ENCODE data around the gene HIPK2.

HIPK2 gene

GRCh38 chr7:139708541-139708940, 69.3 kb downstream of the HIPK2 start:
- CTCF ChIA-PET = interaction anchor here (1.4 kb wide), 1 partner anchor 62 kb away, joined by 4 read pairs; no protein-coding TSS in a partner anchor
- POLR2A ChIA-PET = no interaction called here
- DNase-seq (ENCODE audit: extremely low spot score) = no peak
- no peak for TF ChIP-seq ELF4 (IDR thresholded peaks at IDR 0.05)
- no peak for TF ChIP-seq PKNOX1 (IDR thresholded peaks at IDR 0.05)
- no peak for TF ChIP-seq NFRKB (IDR thresholded peaks at IDR 0.05)
- no peak for TF ChIP-seq SUZ12 (IDR thresholded peaks at IDR 0.05)
- no peak for TF ChIP-seq LEF1 (IDR thresholded peaks at IDR 0.05; ENCODE audit: borderline replicate concordance)
- TF ChIP-seq FOXA1 (IDR thresholded peaks at IDR 0.05) = no peak
- no peak for TF ChIP-seq SP1 (IDR thresholded peaks at IDR 0.05)
- TF ChIP-seq FOXK2 (IDR thresholded peaks at IDR 0.05) = no peak
- TF ChIP-seq BHLHE40 (IDR thresholded peaks at IDR 0.05; ENCODE audit: borderline replicate concordance) = no peak
- TF ChIP-seq FOXM1 (IDR thresholded peaks at IDR 0.05; ENCODE audit: borderline replicate concordance) = no peak
- TF ChIP-seq L3MBTL2 (conservative IDR thresholded peaks at IDR 0.05) = no peak
- no peak for TF ChIP-seq ARNT (IDR thresholded peaks at IDR 0.05)
- TF ChIP-seq CTBP1 (IDR thresholded peaks at IDR 0.05; ENCODE audit: borderline replicate concordance) = no peak
- no peak for TF ChIP-seq HDGF (IDR thresholded peaks at IDR 0.05; ENCODE audit: borderline replicate concordance)

DNA sequence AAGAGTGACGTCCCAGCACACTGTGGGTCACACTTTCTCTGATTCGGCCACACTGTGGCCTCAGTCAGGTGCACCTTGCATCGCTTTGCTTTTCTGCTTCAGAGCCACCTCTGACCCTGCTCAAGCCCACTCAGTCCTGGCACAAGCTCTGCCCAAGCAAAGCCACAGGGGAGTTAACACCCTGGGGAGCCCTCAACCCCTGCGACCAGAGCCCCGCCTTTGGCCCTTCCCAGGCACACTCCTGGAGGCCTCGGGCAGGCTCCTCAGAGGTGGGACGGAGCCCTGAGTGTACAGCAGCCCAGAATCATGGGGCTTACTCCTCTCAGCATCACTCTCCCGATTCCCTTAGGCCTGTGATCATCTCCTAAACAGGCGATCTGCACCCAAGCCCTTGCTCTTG, 71.0 kb downstream of the HIPK2 start:
- ChIA-PET CTCF (interaction anchor here (0.9 kb wide), 1 partner anchor 60 kb away, joined by 3 read pairs; no protein-coding TSS in a partner anchor), POLR2A (no interaction called here)
- no peak for DNase-seq (ENCODE audit: extremely low spot score)
- no peak for TF ChIP-seq FOXM1 (IDR thresholded peaks at IDR 0.05; ENCODE audit: borderline replicate concordance)
- no peak for TF ChIP-seq SP1 (IDR thresholded peaks at IDR 0.05)
- no peak for TF ChIP-seq ELF4 (IDR thresholded peaks at IDR 0.05)

- POLR2A ChIA-PET = no interaction called here
- CTCF ChIA-PET = no interaction called here
- TF ChIP-seq FOXA1 (IDR thresholded peaks at IDR 0.05) (no peak), FOXK2 (IDR thresholded peaks at IDR 0.05) (no peak), FOXM1 (IDR thresholded peaks at IDR 0.05; ENCODE audit: borderline replicate concordance) (no peak), SP1 (IDR thresholded peaks at IDR 0.05) (no peak), ZNF384 (IDR thresholded peaks at IDR 0.05) (no peak), TARDBP (IDR thresholded peaks at IDR 0.05) (no peak), NFRKB (IDR thresholded peaks at IDR 0.05) (no peak), ARNT (IDR thresholded peaks at IDR 0.05) (no peak)
- DNase-seq (ENCODE audit: extremely low spot score) = no peak
These were observed 73.4 kb downstream of the HIPK2 start for GRCh38 chr7:139704308-139704879.

- POLR2A ChIA-PET = no interaction called here
- TF ChIP-seq TARDBP (IDR thresholded peaks at IDR 0.05) (peak; percentile 37; the same call in 1 of the 2 replicates), SP1 (IDR thresholded peaks at IDR 0.05) (no peak)
- CTCF ChIA-PET = no interaction called here
- DNase-seq (ENCODE audit: extremely low spot score) = no peak
These were observed 74.1 kb downstream of the HIPK2 start for GRCh38 chr7:139703487-139704307.

DNA sequence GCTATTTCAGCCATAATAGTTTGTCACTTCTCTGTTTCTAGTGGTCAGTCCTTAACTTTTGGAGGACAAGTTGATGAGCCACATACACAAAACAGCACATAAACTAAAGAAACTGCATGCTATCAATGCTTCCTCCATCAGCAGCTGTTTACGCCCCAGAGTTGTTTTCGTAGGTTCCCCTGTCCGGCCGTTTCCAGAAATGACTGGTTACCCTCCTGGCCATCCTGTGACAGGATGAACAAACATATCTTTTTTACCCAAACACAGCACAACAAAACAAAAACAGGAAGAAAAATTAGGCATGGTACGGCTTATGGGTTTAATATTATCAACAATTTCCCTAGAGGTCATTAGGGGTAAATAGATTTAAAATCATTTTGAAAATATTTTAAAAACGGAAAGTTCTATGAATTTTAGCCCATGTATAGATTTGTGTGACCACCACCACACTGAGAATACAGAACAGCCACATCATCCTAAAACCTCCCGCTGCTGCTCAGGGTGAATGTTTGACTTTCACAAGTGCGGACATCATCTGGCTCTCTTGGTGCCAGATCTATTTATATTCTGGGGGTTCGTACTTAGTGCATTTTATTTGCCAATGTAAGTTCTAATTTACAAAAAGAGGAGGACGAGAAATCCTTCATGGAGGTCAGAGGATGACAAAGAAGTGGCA, 74.8 kb downstream of the HIPK2 start:
- CTCF ChIA-PET = no interaction called here
- no peak for DNase-seq (ENCODE audit: extremely low spot score)
- POLR2A ChIA-PET = no interaction called here
- TF ChIP-seq FOXM1 (IDR thresholded peaks at IDR 0.05; ENCODE audit: borderline replicate concordance) = no peak
- no peak for TF ChIP-seq NFRKB (IDR thresholded peaks at IDR 0.05)
- TF ChIP-seq TARDBP (IDR thresholded peaks at IDR 0.05) = no peak
- no peak for TF ChIP-seq PKNOX1 (IDR thresholded peaks at IDR 0.05)
- TF ChIP-seq CTBP1 (IDR thresholded peaks at IDR 0.05; ENCODE audit: borderline replicate concordance) = no peak
- no peak for TF ChIP-seq FOXA1 (IDR thresholded peaks at IDR 0.05)
- no peak for TF ChIP-seq FOXK2 (IDR thresholded peaks at IDR 0.05)
- TF ChIP-seq ELF4 (IDR thresholded peaks at IDR 0.05) = no peak
- no peak for TF ChIP-seq L3MBTL2 (conservative IDR thresholded peaks at IDR 0.05)
- no peak for TF ChIP-seq SUZ12 (IDR thresholded peaks at IDR 0.05)
- no peak for TF ChIP-seq ZNF384 (IDR thresholded peaks at IDR 0.05)
- TF ChIP-seq ARNT (IDR thresholded peaks at IDR 0.05) = no peak
- TF ChIP-seq HDGF (IDR thresholded peaks at IDR 0.05; ENCODE audit: borderline replicate concordance) = no peak

- DNase-seq (ENCODE audit: extremely low spot score) = no peak
- TF ChIP-seq TARDBP (IDR thresholded peaks at IDR 0.05) (no peak), BHLHE40 (IDR thresholded peaks at IDR 0.05; ENCODE audit: borderline replicate concordance) (no peak), ZNF384 (IDR thresholded peaks at IDR 0.05) (no peak), SUZ12 (IDR thresholded peaks at IDR 0.05) (no peak), SP1 (IDR thresholded peaks at IDR 0.05) (no peak), NFRKB (IDR thresholded peaks at IDR 0.05) (no peak), L3MBTL2 (conservative IDR thresholded peaks at IDR 0.05) (no peak), FOXK2 (IDR thresholded peaks at IDR 0.05) (no peak), FOXA1 (IDR thresholded peaks at IDR 0.05) (no peak), FOXM1 (IDR thresholded peaks at IDR 0.05; ENCODE audit: borderline replicate concordance) (no peak), ELF4 (IDR thresholded peaks at IDR 0.05) (no peak), PKNOX1 (IDR thresholded peaks at IDR 0.05) (no peak), HDGF (IDR thresholded peaks at IDR 0.05; ENCODE audit: borderline replicate concordance) (no peak), LEF1 (IDR thresholded peaks at IDR 0.05; ENCODE audit: borderline replicate concordance) (no peak)
- POLR2A ChIA-PET = no interaction called here
- CTCF ChIA-PET = interaction anchor here (0.5 kb wide), 1 partner anchor 1604 kb away, joined by 5 read pairs; no protein-coding TSS in a partner anchor
These were observed 75.5 kb downstream of the HIPK2 start for GRCh38 chr7:139702313-139702731.

Measured in HEK293T (cell line).